AG04450 (cell line): ENCODE data around the gene RCC1. TPM values are rescaled to one million over a fixed set of nuclear protein-coding genes. Genes with fewer than 3 reads are reported as not detected.

ENCODE experiments used
- CTCF ChIA-PET: fragments of 300-600, 350-600 bp; formaldehyde crosslinking; extraction: SDS; loops from one replicate; lab custom pipeline; 2022; ENCODE audit warnings: antibody characterized with exemption, inconsistent platforms; lab: Charles Lee
- POLR2A ChIA-PET: fragments of 350-600 bp; formaldehyde crosslinking; extraction: SDS; loops from one replicate; lab custom pipeline; 2021; ENCODE audit warnings: antibody characterized with exemption, inconsistent platforms; lab: Yijun Ruan, JAX
- DNase-seq: peaks from one replicate; pipeline ENCODE4 v3.0.0-alpha.2; 2011; ENCODE audit warnings: low read depth, low spot score
- H3K27ac ChIP-seq: one replicate; pipeline ENCODE4 v1.5.1; 2012; ENCODE audit warnings: low read depth, low read length, control low read depth
- H3K27me3 ChIP-seq: one replicate; pipeline ENCODE4 v1.6.0; 2012; ENCODE audit warnings: low read length; ENCODE audit not compliant: control insufficient read depth, insufficient read depth
- H3K4me3 ChIP-seq: 2 replicates; pipeline ENCODE4 v1.5.1; 2011; ENCODE audit warnings: mild to moderate bottlenecking, low read depth, low read length, control low read depth
- H3K9me3 ChIP-seq: 2 replicates; pipeline ENCODE4 v1.5.1; 2012; ENCODE audit warnings: low read length; ENCODE audit not compliant: control insufficient read depth, insufficient read depth
- polyA minus RNA-seq: library from RNA; depleted of rRNA, polyadenylated mRNA; stranded (reverse); fragments of >200 nt; gene quantifications from 2 replicates; pipeline ENCODE4 v1.2.3, GENCODE V29; 2011; rRNA and poly(A)+ RNA removed
- polyA plus RNA-seq: library from polyadenylated mRNA; depleted of rRNA; stranded (reverse); fragments of >200 nt; gene quantifications from 2 replicates; pipeline ENCODE4 v1.2.3, GENCODE V29; 2011; rRNA removed
- TF ChIP-seq, protein P1 (sequence below): IDR thresholded peaks from 2 replicates; pipeline ENCODE4 v1.5.1; 2011; ENCODE audit warnings: low read depth, low read length, control low read depth, inconsistent platforms

RCC1 gene, protein sequence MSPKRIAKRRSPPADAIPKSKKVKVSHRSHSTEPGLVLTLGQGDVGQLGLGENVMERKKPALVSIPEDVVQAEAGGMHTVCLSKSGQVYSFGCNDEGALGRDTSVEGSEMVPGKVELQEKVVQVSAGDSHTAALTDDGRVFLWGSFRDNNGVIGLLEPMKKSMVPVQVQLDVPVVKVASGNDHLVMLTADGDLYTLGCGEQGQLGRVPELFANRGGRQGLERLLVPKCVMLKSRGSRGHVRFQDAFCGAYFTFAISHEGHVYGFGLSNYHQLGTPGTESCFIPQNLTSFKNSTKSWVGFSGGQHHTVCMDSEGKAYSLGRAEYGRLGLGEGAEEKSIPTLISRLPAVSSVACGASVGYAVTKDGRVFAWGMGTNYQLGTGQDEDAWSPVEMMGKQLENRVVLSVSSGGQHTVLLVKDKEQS
- 22.4 and 24.0 TPM in 2 replicates for polyA plus RNA-seq
- 27.2 and 44.4 TPM in 2 replicates for polyA minus RNA-seq

DNA sequence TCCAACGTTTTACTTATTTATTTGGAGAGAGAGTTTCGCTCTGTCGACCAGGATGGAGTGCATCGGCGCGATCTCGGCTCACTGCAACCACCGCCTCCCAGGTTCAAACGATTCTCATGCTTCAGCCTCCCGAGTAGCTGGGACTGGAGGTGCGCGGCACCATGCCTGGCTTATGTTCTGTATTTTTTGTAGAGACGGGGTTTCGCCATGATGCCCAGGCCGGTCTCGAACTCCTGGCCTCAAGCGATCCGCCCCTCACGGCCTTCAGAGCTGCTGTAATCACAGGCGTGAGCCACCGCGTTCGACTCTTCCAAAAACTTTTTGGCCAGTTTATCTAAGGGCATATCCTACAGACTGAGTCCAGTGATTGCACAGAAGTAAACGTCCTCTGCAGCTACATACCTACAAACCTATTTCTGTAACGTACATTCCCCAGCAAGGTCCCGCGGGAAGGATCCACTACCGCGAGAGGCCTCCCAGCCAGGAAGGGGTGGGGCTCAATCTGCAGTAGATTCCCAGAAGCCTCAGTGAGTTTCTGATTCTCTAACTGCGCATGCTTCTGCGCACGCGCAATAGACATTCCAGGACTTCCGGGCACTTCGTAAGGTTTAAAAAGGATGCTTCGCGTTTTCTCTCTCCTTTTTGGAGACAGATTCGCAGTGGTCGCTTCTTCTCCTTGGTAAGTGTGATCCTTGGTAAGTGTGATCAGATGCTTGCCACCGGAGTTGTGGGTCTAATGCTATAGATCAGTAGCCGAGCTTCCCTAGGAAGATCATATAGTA, at the start of gene RCC1:
Gene RCC1, plus strand, starts transcription at position 638 of the 782 bp plus-strand sequence. CDS start 23,824 bp downstream, outside the sequence.
- DNase-seq: peak; percentile 98
- no peaks in the 10 kb centered on the region for H3K9me3 ChIP-seq
- H3K4me3 ChIP-seq: peak within 1 kb of the TSS; percentile 95
- H3K27me3 ChIP-seq: no peaks in the 10 kb centered on the region
- H3K27ac ChIP-seq: peak within 1 kb of the TSS; percentile 89
- ChIA-PET CTCF (interaction anchor here (1.0 kb wide), 1 partner anchor 257 kb away, joined by 4 read pairs; no protein-coding TSS in a partner anchor), POLR2A (interaction anchor here (0.5 to 2.8 kb wide), 20 partner anchors 10 to 681 kb away, joined by 3 to 15 read pairs (median 4); partner anchors contain the start of genes MED18, PHACTR4 and RNU11)
- TF ChIP-seq, protein P1, sequence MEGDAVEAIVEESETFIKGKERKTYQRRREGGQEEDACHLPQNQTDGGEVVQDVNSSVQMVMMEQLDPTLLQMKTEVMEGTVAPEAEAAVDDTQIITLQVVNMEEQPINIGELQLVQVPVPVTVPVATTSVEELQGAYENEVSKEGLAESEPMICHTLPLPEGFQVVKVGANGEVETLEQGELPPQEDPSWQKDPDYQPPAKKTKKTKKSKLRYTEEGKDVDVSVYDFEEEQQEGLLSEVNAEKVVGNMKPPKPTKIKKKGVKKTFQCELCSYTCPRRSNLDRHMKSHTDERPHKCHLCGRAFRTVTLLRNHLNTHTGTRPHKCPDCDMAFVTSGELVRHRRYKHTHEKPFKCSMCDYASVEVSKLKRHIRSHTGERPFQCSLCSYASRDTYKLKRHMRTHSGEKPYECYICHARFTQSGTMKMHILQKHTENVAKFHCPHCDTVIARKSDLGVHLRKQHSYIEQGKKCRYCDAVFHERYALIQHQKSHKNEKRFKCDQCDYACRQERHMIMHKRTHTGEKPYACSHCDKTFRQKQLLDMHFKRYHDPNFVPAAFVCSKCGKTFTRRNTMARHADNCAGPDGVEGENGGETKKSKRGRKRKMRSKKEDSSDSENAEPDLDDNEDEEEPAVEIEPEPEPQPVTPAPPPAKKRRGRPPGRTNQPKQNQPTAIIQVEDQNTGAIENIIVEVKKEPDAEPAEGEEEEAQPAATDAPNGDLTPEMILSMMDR: 0 out of 2 replicates have a peak, but pooled peaks have one; percentile 4

DNA sequence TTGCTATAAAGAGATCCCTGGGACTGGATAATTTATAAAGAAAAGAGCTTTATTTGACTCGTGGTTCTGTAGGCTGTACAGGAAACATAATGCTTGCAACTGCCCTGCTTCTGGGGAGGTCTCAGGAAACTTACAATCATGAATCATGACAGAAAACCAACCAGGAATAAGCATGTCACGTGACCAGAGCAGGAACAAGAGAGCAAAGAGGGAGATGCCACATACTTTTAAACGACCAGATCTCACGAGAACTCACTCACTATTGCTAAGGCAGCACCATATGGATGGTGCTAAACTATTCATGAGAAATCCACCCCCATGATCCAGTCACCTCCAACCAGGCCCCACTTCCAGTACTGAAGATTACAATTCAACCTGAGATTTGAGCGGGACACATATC, 49.8 kb upstream of the RCC1 start:
- Histone ChIP-seq H3K27me3 (no peaks in the 10 kb centered on the region), H3K27ac (no peak overlapping the region), H3K4me3 (no peak overlapping the region), H3K9me3 (no peaks in the 10 kb centered on the region)
- ChIA-PET POLR2A (interaction anchor here (0.6 kb wide), 1 partner anchor 192 kb away, joined by 5 read pairs; the partner anchor contains the start of gene RNU11), CTCF (interaction anchor here (1.1 to 1.2 kb wide), 2 partner anchors 21 to 96 kb away, joined by 4 to 5 read pairs; no protein-coding TSS in a partner anchor)
- DNase-seq: peak; percentile 24
- TF ChIP-seq, protein P1: no peak

DNA sequence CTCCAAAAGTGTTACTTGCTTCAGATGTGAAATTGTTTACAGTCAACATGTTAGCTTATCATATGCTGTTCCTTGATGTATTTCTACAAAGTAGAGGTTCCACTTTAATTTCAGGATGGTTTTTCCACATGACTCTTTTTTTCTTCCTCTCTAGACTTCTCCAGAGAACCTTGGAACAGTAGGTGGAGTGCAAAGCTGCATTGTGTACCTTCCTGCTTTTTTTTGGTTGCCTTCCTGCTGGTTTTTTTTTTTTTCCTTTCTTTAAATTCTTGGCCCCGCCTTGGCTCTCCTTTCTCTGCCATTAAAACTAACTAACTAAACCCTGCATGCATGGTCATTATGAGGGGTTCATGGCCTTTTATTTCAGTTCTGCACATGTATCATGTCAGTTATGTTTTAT, 48.2 kb upstream of the RCC1 start:
- no peak for DNase-seq
- Histone ChIP-seq H3K4me3 (no peak overlapping the region), H3K9me3 (no peaks in the 10 kb centered on the region), H3K27ac (no peak overlapping the region), H3K27me3 (no peaks in the 10 kb centered on the region)
- POLR2A ChIA-PET: no interaction called here
- CTCF ChIA-PET: no interaction called here
- TF ChIP-seq, protein P1: no peak

DNA sequence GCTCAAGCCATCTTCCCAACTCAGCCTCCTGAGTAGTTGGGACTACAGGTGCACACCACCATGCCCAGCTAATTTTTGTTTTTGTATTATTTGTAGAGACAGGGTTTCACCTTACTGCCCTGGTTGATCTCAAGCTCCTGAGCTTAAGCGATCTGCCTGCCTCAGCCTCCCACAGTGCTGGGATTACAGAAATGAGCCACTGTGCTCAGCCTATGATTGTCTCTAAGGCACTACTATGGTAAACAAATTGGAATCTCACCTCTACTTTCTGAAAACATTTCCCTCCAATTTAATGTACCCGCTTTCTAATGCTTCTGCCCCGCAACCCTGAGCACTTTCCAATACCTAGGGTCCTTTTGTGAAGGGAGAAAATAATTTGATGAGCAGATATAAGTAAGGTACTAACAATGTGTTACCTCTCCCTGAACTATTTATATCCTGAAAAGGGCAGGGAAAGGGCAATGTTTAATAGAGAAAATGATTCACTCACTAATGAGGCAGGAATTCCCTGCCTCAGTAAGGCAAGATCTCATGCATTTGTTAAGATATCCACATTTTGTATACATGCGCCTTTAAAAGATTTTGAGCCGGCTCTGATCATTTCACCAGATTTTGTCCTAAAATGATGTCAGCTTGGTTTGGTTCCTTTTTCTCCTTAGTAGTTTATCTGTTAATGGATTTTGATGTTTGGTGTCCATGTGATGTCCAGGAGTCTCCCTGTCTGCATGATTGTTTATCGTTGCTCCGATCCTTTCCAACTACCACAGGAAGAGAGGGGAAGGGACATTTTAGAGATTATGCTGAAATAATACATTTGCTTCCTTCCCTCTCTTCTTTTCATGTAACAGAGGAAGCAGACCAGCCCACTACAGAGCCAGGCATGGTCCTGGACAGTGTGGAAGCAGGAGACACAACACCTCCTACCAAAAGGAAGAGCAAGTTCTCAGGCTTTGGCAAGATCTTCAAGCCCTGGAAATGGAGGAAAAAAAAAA, 47.3 kb upstream of the RCC1 start:
- TF ChIP-seq, protein P1: no peak
- ChIA-PET POLR2A (interaction anchor here (0.7 kb wide), 1 partner anchor 28 kb away, joined by 4 read pairs; no protein-coding TSS in a partner anchor), CTCF (no interaction called here)
- Histone ChIP-seq H3K27ac (no peak overlapping the region), H3K9me3 (no peaks in the 10 kb centered on the region), H3K27me3 (no peaks in the 10 kb centered on the region), H3K4me3 (no peak overlapping the region)
- no peak for DNase-seq
